GM23338 (cell line): ENCODE measurements around the gene CCDC68. TPM values are rescaled to one million over a fixed set of nuclear protein-coding genes. Genes with fewer than 3 reads are reported as not detected.

Experiments used
- ATAC-seq: fragments of 200-7000 bp; cut with Tn5 transposase; 3 replicates; pipeline ENCODE4 v1.9.1; 2020
- DNase-seq: peaks from one replicate; pipeline ENCODE4 v3.0.0-alpha.2; 2015; ENCODE audit warnings: low spot score
- H2AFZ ChIP-seq: fragments of 200-600 bp; sonication (generic); 2 replicates; pipeline ENCODE4 v1.8.0; 2016; ENCODE audit warnings: antibody characterized with exemption, mild to moderate bottlenecking, moderate library complexity
- H3F3A ChIP-seq: fragments of 200-600 bp; sonication (generic); replicated peaks from 2 replicates; pipeline ENCODE4 v1.8.0; 2017; ENCODE audit warnings: antibody characterized with exemption, mixed run types, low read depth
- H3K27ac ChIP-seq: fragments of 200-600 bp; sonication (generic); 2 replicates; pipeline ENCODE4 v1.6.1; 2016; ENCODE audit warnings: low read depth
- H3K27me3 ChIP-seq: fragments of 200-600 bp; sonication (generic); 2 replicates; pipeline ENCODE4 v1.8.0; 2016; ENCODE audit warnings: mild to moderate bottlenecking, mixed run types, moderate library complexity; ENCODE audit not compliant: insufficient read depth
- H3K36me3 ChIP-seq: fragments of 200-600 bp; sonication (generic); 2 replicates; pipeline ENCODE4 v1.8.0; 2016; ENCODE audit warnings: mild to moderate bottlenecking; ENCODE audit not compliant: insufficient read depth
- H3K4me1 ChIP-seq: fragments of 200-600 bp; sonication (generic); 2 replicates; pipeline ENCODE4 v1.8.0; 2016; ENCODE audit warnings: mild to moderate bottlenecking, moderate library complexity; ENCODE audit not compliant: insufficient read depth
- H3K4me2 ChIP-seq: fragments of 200-600 bp; sonication (generic); 2 replicates; pipeline ENCODE4 v1.7.1; 2017; ENCODE audit warnings: mixed run types
- H3K4me3 ChIP-seq: fragments of 200-600 bp; sonication (generic); 2 replicates; pipeline ENCODE4 v1.6.1; 2016; ENCODE audit warnings: mixed run types
- H3K79me2 ChIP-seq: fragments of 200-600 bp; sonication (generic); replicated peaks from 2 replicates; pipeline ENCODE4 v1.8.0; 2017; ENCODE audit warnings: mild to moderate bottlenecking; ENCODE audit not compliant: insufficient read depth
- H3K9me2 ChIP-seq: fragments of 200-600 bp; sonication (generic); 2 replicates; pipeline ENCODE4 v1.8.0; 2017; ENCODE audit not compliant: insufficient read depth
- H4K20me1 ChIP-seq: fragments of 200-600 bp; sonication (generic); replicated peaks from 2 replicates; pipeline ENCODE4 v1.8.0; 2017; ENCODE audit warnings: mild to moderate bottlenecking; ENCODE audit not compliant: insufficient read depth
- H3K27ac Mint-ChIP-seq: 2 replicates; pipeline ENCODE4 v1.8.0; 2020; ENCODE audit warnings: inconsistent platforms, mild to moderate bottlenecking, moderate library complexity, mixed read lengths
- H3K27me3 Mint-ChIP-seq: 3 replicates; pipeline ENCODE4 v1.8.0; 2022; ENCODE audit warnings: low read depth, mild to moderate bottlenecking, moderate library complexity, mixed read lengths, inconsistent platforms; ENCODE audit not compliant: insufficient read depth, poor library complexity
- H3K36me3 Mint-ChIP-seq: 3 replicates; pipeline ENCODE4 v1.8.0; 2021; ENCODE audit warnings: low read depth, mild to moderate bottlenecking, inconsistent platforms, moderate library complexity, mixed read lengths
- H3K4me1 Mint-ChIP-seq: 3 replicates; pipeline ENCODE4 v1.8.0; 2020; ENCODE audit warnings: mild to moderate bottlenecking, inconsistent platforms, mixed read lengths
- H3K4me3 Mint-ChIP-seq: 3 replicates; pipeline ENCODE4 v1.8.0; 2021; ENCODE audit warnings: moderate library complexity, mild to moderate bottlenecking, inconsistent platforms, mixed read lengths
- H3K9me3 Mint-ChIP-seq: 3 replicates; pipeline ENCODE4 v1.8.0; 2020; ENCODE audit warnings: moderate library complexity, mild to moderate bottlenecking, inconsistent platforms, mixed read lengths
- CREB1 ChIP-seq: fragments of 250-450 bp; sonication (Bioruptor Pico); IDR thresholded peaks from 2 replicates; pipeline ENCODE4 v1.5.0; 2020; ENCODE audit warnings: low read depth, mild to moderate bottlenecking, moderate library complexity
- CTCF ChIP-seq, 2 experiments: fragments of 200-600 bp in 1 of 2; sonication (generic) in 1 of 2; conservative IDR thresholded peaks; 2 replicates each; pipeline versions ENCODE4 v1.5.1 to v1.6.1; 2016 to 2017; ENCODE audit warnings: antibody characterized with exemption in 2 of 2, low read depth in 2 of 2, mild to moderate bottlenecking in 2 of 2, moderate library complexity in 1 of 2
- ETS1 ChIP-seq: IDR thresholded peaks from 2 replicates; pipeline ENCODE4 v1.6.1; 2016; ENCODE audit warnings: antibody characterized with exemption
- EZH2 ChIP-seq: fragments of 200-600 bp; sonication (generic); IDR thresholded peaks from one replicate; pipeline ENCODE4 v1.8.0; 2017; ENCODE audit warnings: antibody characterized with exemption, mild to moderate bottlenecking, low read depth; ENCODE audit not compliant: unreplicated experiment
- EZH2phosphoT487 ChIP-seq: fragments of 200-600 bp; sonication (generic); IDR thresholded peaks from one replicate; pipeline ENCODE4 v1.8.1; 2018; ENCODE audit warnings: antibody characterized with exemption; ENCODE audit not compliant: unreplicated experiment
- JUNB ChIP-seq: IDR thresholded peaks from one replicate; pipeline ENCODE4 v1.6.1; 2016; ENCODE audit warnings: antibody characterized with exemption; ENCODE audit not compliant: unreplicated experiment
- NANOG ChIP-seq: IDR thresholded peaks from 2 replicates; pipeline ENCODE4 v1.6.1; 2016; ENCODE audit warnings: antibody characterized with exemption, borderline replicate concordance
- POLR2AphosphoS5 ChIP-seq: IDR thresholded peaks from 2 replicates; pipeline ENCODE4 v1.6.1; 2016; ENCODE audit warnings: antibody characterized with exemption, low read depth
- REST ChIP-seq: IDR thresholded peaks from one replicate; pipeline ENCODE4 v1.6.1; 2018; ENCODE audit warnings: antibody characterized with exemption; ENCODE audit not compliant: unreplicated experiment
- STAT1 ChIP-seq: IDR thresholded peaks from one replicate; pipeline ENCODE4 v1.6.1; 2016; ENCODE audit warnings: antibody characterized with exemption; ENCODE audit not compliant: unreplicated experiment
- ZNF114 ChIP-seq: fragments of 250-450 bp; sonication (Bioruptor Pico); IDR thresholded peaks from 2 replicates; pipeline ENCODE4 v1.5.0; 2020; ENCODE audit warnings: mild to moderate bottlenecking, moderate library complexity
- ZNF331 ChIP-seq: fragments of 250-450 bp; sonication (Bioruptor Pico); IDR thresholded peaks from 2 replicates; pipeline ENCODE4 v1.5.0; 2020; ENCODE audit warnings: low read depth, mild to moderate bottlenecking, moderate library complexity
- ZNF462 ChIP-seq: fragments of 250-450 bp; sonication (Bioruptor Pico); IDR thresholded peaks from 2 replicates; pipeline ENCODE4 v1.5.0; 2020; ENCODE audit warnings: mild to moderate bottlenecking, moderate library complexity
- polyA plus RNA-seq: library from polyadenylated mRNA; unstranded; fragments of >200 nt; fragmentation: Nextera tagmentation; extraction: Ambion mirVana; gene quantifications from 2 replicates; pipeline ENCODE4 v1.2.1, GENCODE V29; 2016
- total RNA-seq: library from RNA; depleted of rRNA; stranded (reverse); fragments of >200 nt; shearing (Covaris generic); gene quantifications from 2 replicates; pipeline ENCODE4 v1.2.3, GENCODE V29; 2014

CCDC68 gene
- total and polyA plus RNA-seq, 2 experiments from 2014 or later = 1.6 to 3.7 TPM

- no peaks in the 10 kb centered on the region for H3K9me2 ChIP-seq
- no peaks in the 10 kb centered on the region for H3K79me2 ChIP-seq
- peaks cover 11% of the 10 kb centered on the region; the same call in 1 of the 2 replicates for H3K27me3 ChIP-seq
- H4K20me1 ChIP-seq = no peaks in the 10 kb centered on the region
- Mint-ChIP-seq H3K36me3 (no peaks in the 10 kb centered on the region), H3K27me3 (peaks cover 13% of the 10 kb centered on the region), H3K4me1 (peaks cover 3% of the 10 kb centered on the region; the same call in 2 of the 3 replicates), H3K4me3 (no peak overlapping the region), H3K9me3 (no peaks in the 10 kb centered on the region), H3K27ac (no peak overlapping the region)
- TF ChIP-seq CREB1 (CRISPR knock-in tag) (no peak), EZH2phosphoT487 (no peak), EZH2 (no peak), NANOG (no peak), POLR2AphosphoS5 (no peak), ETS1 (no peak), ZNF462 (CRISPR knock-in tag) (no peak), ZNF114 (CRISPR knock-in tag) (no peak), REST (no peak), CTCF (conservative IDR thresholded peaks at IDR 0.05; ENCODE audit: low read depth in 2 of 2) (no peak), STAT1 (no peak), ZNF331 (CRISPR knock-in tag) (no peak), JUNB (no peak)
- H3K27ac ChIP-seq = no peak overlapping the region
- no peak for ATAC-seq
- no peaks in the 10 kb centered on the region; the same call in 1 of the 2 replicates for H3F3A ChIP-seq
- no peak for DNase-seq
- no peak overlapping the region for H2AFZ ChIP-seq
- H3K36me3 ChIP-seq = no peaks in the 10 kb centered on the region
- no peaks in the 10 kb centered on the region for H3K4me1 ChIP-seq
- no peak overlapping the region for H3K4me3 ChIP-seq
- H3K4me2 ChIP-seq = no peak overlapping the region
These were observed 2.8 kb downstream of the CCDC68 start for GRCh38 chr18:54956506-54956905.
